IPS-18a (cell line): ENCODE measurements around the gene CREM.
A peak's percentile ranks its signal among the peaks of the same experiment; 100 is the strongest.
"Not testable (repeated sequence)": the region's sequence is repeated elsewhere in the genome, so short reads cannot be mapped to it uniquely, and the experiment has no call there.

Experiments used
- H3K27ac ChIP-seq: one replicate; pipeline ENCODE4 v1.5.1; 2013; ENCODE audit warnings: low read length
- H3K27me3 ChIP-seq: one replicate; pipeline ENCODE4 v1.6.1; 2013; ENCODE audit warnings: mild to moderate bottlenecking, low read length; ENCODE audit not compliant: control insufficient read depth, insufficient read depth
- H3K36me3 ChIP-seq: one replicate; pipeline ENCODE4 v1.6.1; 2013; ENCODE audit warnings: low read depth, low read length; ENCODE audit not compliant: control insufficient read depth
- H3K4me1 ChIP-seq: one replicate; pipeline ENCODE4 v1.6.1; 2013; ENCODE audit warnings: low read depth, low read length; ENCODE audit not compliant: control insufficient read depth
- H3K4me3 ChIP-seq: one replicate; pipeline ENCODE4 v1.5.1; 2013; ENCODE audit warnings: low read length
- H3K9ac ChIP-seq: one replicate; pipeline ENCODE4 v1.6.1; 2013; ENCODE audit warnings: mild to moderate bottlenecking, low read length, moderate library complexity
- H3K9me3 ChIP-seq: one replicate; pipeline ENCODE4 v1.6.1; 2013; ENCODE audit warnings: low read depth, low read length; ENCODE audit not compliant: control insufficient read depth

Gene CREM

GRCh38 chr10:35126530-35127288 lies at the start of gene CREM:
Gene CREM (plus strand): TSS chr10:35126846. CDS start chr10:35137836, 10,990 bp downstream.
- H3K27ac ChIP-seq, result peak within 1 kb of the TSS; percentile 80
- H3K36me3 ChIP-seq, result no peaks in the 10 kb centered on the region
- H3K4me3 ChIP-seq, result peak within 1 kb of the TSS; percentile 82
- H3K9me3 ChIP-seq, result no peaks in the 10 kb centered on the region
- no peaks in the 10 kb centered on the region for H3K4me1 ChIP-seq
- no peaks in the 10 kb centered on the region for H3K27me3 ChIP-seq
- peak within 1 kb of the TSS; percentile 94 for H3K9ac ChIP-seq

- Histone ChIP-seq H3K9ac (no peak overlapping the region), H3K9me3 (no peaks in the 10 kb centered on the region), H3K27ac (no peak overlapping the region), H3K27me3 (no peaks in the 10 kb centered on the region), H3K4me1 (no peaks in the 10 kb centered on the region), H3K36me3 (no peaks in the 10 kb centered on the region), H3K4me3 (no peak overlapping the region)
These were observed 47.4 kb upstream of the CREM start for GRCh38 chr10:35079265-35079664.

- no peaks in the 10 kb centered on the region for H3K4me1 ChIP-seq
- H3K4me3 ChIP-seq, result no peak overlapping the region
- H3K27me3 ChIP-seq, result no peaks in the 10 kb centered on the region
- H3K27ac ChIP-seq, result no peak overlapping the region
- H3K36me3 ChIP-seq, result no peaks in the 10 kb centered on the region
- no peak overlapping the region for H3K9ac ChIP-seq
- H3K9me3 ChIP-seq, result no peaks in the 10 kb centered on the region
These were observed 46.9 kb upstream of the CREM start for GRCh38 chr10:35079763-35080162.

GRCh38 chr10:35080261-35080660 lies 46.4 kb upstream of the CREM start:
- not testable (repeated sequence) for H3K4me3 ChIP-seq, H3K27ac ChIP-seq, H3K36me3 ChIP-seq, H3K9ac ChIP-seq, H3K9me3 ChIP-seq, H3K4me1 ChIP-seq, H3K27me3 ChIP-seq

GRCh38 chr10:35083242-35083641 lies 43.4 kb upstream of the CREM start:
- Histone ChIP-seq H3K4me3 (no peak overlapping the region), H3K4me1 (no peaks in the 10 kb centered on the region), H3K9ac (no peak overlapping the region), H3K27ac (no peak overlapping the region), H3K36me3 (no peaks in the 10 kb centered on the region), H3K9me3 (no peaks in the 10 kb centered on the region), H3K27me3 (no peaks in the 10 kb centered on the region)

GRCh38 chr10:35089611-35090161 lies 37.0 kb upstream of the CREM start:
- H3K27ac ChIP-seq, result no peak overlapping the region
- H3K9ac ChIP-seq, result peak overlapping the region; percentile 84
- peak overlapping the region; percentile 88 for H3K4me3 ChIP-seq
- H3K9me3 ChIP-seq, result peaks cover 4% of the 10 kb centered on the region
- H3K4me1 ChIP-seq, result peaks cover 7% of the 10 kb centered on the region
- no peaks in the 10 kb centered on the region for H3K27me3 ChIP-seq
- no peaks in the 10 kb centered on the region for H3K36me3 ChIP-seq

- Histone ChIP-seq H3K9ac (peak within 1 kb of the TSS; percentile 84), H3K36me3 (no peaks in the 10 kb centered on the region), H3K4me3 (peak within 1 kb of the TSS; percentile 88), H3K4me1 (peaks cover 7% of the 10 kb centered on the region), H3K9me3 (peaks cover 4% of the 10 kb centered on the region), H3K27ac (no peak within 1 kb of the TSS), H3K27me3 (no peaks in the 10 kb centered on the region)
These were observed 36.3 kb upstream of the CREM start, which contains the start of gene CUL2 for GRCh38 chr10:35090162-35090954. Gene CUL2 (minus strand): TSS chr10:35090341. CDS start chr10:35071317, 19,024 bp downstream.

- no peak overlapping the region for H3K9ac ChIP-seq
- H3K4me3 ChIP-seq, result no peak overlapping the region
- H3K4me1 ChIP-seq, result peaks cover 7% of the 10 kb centered on the region
- H3K27me3 ChIP-seq, result no peaks in the 10 kb centered on the region
- no peak overlapping the region for H3K27ac ChIP-seq
- no peaks in the 10 kb centered on the region for H3K36me3 ChIP-seq
- peaks cover 4% of the 10 kb centered on the region for H3K9me3 ChIP-seq
These were observed 34.5 kb upstream of the CREM start for GRCh38 chr10:35091994-35092790.

- H3K36me3 ChIP-seq, result no peaks in the 10 kb centered on the region
- H3K27me3 ChIP-seq, result no peaks in the 10 kb centered on the region
- H3K9ac ChIP-seq, result no peak overlapping the region
- H3K4me1 ChIP-seq, result peaks cover 7% of the 10 kb centered on the region
- H3K27ac ChIP-seq, result no peak overlapping the region
- peaks cover 4% of the 10 kb centered on the region for H3K9me3 ChIP-seq
- H3K4me3 ChIP-seq, result no peak overlapping the region
These were observed 33.8 kb upstream of the CREM start for GRCh38 chr10:35092851-35093250.

GRCh38 chr10:35096312-35096711 lies 30.3 kb upstream of the CREM start:
- H3K36me3 ChIP-seq, result no peaks in the 10 kb centered on the region
- no peaks in the 10 kb centered on the region for H3K27me3 ChIP-seq
- no peak overlapping the region for H3K4me3 ChIP-seq

GRCh38 chr10:35097510-35097909 lies 29.1 kb upstream of the CREM start:
- no peak overlapping the region for H3K4me3 ChIP-seq
- H3K27me3 ChIP-seq, result no peaks in the 10 kb centered on the region
- H3K9me3 ChIP-seq, result peaks cover 4% of the 10 kb centered on the region
- H3K9ac ChIP-seq, result no peak overlapping the region
- no peaks in the 10 kb centered on the region for H3K4me1 ChIP-seq
- no peak overlapping the region for H3K27ac ChIP-seq
- H3K36me3 ChIP-seq, result no peaks in the 10 kb centered on the region

More at GRCh38 chr10:35096312-35096711, 30.3 kb upstream of the CREM start:
- no peak overlapping the region for H3K27ac ChIP-seq
- H3K9ac ChIP-seq, result no peak overlapping the region
- H3K9me3 ChIP-seq, result peaks cover 4% of the 10 kb centered on the region
- no peaks in the 10 kb centered on the region for H3K4me1 ChIP-seq
